ENCODE measurements around the gene VPS50.
"Not testable (repeated sequence)": the region's sequence is repeated elsewhere in the genome, so short reads cannot be mapped to it uniquely, and the experiment has no call there.

Gene VPS50

DNA sequence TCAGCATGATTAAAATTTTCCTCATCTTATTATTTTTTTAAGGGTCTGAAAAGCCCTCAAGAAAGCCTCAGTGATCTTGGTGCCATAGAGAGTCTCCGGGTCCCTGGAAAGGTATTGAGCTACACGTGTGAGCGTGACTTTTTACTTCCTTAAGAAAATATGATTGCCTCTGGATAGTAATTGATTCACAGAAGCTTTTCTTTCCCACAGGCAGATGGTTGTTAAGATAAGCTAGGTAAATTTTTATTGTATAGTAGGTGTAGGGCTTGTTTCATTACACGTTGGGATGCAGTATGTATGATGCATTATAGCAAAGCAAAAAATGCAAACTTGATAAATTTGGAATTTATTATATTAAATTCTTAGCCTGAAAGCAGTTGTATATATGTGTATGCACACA lies 7.7 kb downstream of the VPS50 start:
- no peak for DNase-seq (ENCODE audit: low read depth, low spot score)

DNA sequence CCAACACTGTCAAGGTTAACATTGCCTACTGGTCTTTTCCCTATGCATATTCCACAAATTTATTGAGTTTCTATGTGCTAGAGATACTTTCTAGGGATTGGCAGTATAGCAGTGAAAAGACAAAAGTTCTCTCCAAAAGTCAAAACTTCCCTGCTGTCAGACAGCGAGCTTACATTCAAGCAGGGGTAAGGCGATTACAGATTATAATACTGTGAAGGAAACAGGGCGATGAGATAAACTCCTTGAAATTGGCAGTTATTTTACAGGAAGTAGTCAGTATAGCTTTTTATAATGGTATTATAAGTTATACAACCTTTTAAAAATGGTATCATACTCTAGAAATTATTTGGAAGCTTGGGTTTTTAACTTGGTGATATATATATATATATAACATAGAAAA lies 9.9 kb downstream of the VPS50 start:
- DNase-seq (ENCODE audit: low read depth, low spot score): no peak

GRCh38 chr7:93245525-93246432 lies 13.6 kb downstream of the VPS50 start:
- no peak for DNase-seq (ENCODE audit: low read depth, low spot score)

GRCh38 chr7:93249491-93250148 lies 17.5 kb downstream of the VPS50 start:
- no peak for DNase-seq (ENCODE audit: low read depth, low spot score)

DNA sequence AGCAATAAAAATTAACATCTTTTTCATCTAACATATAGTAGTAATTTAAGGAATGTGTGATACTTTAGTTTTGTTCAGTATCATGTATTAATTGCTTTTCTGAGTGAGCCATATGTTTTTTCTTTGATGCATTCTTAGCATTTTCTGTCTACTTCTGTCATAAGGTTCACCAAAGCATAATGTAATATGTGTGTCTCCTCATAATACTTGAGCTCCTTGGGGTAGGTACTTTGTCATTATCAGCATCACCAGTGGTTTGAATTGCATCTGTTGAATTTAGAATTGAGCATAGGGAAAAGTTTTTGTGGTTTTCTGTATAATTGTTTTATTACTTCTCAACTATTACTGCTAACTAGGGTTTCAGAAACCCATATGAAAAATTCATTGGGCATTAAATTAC lies 26.5 kb downstream of the VPS50 start:
- no peak for DNase-seq (ENCODE audit: low read depth, low spot score)

- no peak for DNase-seq (ENCODE audit: low read depth, low spot score)
Measured at GRCh38 chr7:93262535-93262934, 30.4 kb downstream of the VPS50 start.

DNA sequence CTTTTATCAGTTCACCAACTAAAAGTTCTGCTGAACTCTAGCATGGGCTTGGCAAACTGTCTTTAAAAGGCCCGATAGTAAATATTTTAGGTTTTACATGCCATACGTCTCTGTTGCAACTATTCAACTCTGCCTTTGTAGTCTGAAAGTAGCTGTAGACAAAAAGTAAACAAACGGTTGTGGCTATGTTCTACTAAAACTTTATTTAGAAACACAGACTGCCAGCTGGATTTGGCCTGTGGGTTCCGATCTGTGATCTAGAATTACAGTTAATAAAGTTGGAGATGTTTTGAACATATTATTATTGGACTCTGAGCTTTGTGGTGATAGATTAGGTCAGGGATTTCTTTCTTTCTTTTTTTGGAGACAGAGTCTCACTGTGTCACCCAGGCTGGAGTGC lies 33.1 kb downstream of the VPS50 start:
- DNase-seq (ENCODE audit: low read depth, low spot score): no peak

- DNase-seq (ENCODE audit: low read depth, low spot score): no peak
Measured at GRCh38 chr7:93279541-93279940, 47.4 kb downstream of the VPS50 start.

- no peak for DNase-seq (ENCODE audit: low read depth, low spot score)
Measured at GRCh38 chr7:93284908-93285307, 52.7 kb downstream of the VPS50 start.

- no peak for DNase-seq (ENCODE audit: low read depth, low spot score)
Measured at GRCh38 chr7:93293229-93293628, 61.1 kb downstream of the VPS50 start.

GRCh38 chr7:93298206-93298605 lies 66.0 kb downstream of the VPS50 start:
- DNase-seq (ENCODE audit: low read depth, low spot score): no peak

DNA sequence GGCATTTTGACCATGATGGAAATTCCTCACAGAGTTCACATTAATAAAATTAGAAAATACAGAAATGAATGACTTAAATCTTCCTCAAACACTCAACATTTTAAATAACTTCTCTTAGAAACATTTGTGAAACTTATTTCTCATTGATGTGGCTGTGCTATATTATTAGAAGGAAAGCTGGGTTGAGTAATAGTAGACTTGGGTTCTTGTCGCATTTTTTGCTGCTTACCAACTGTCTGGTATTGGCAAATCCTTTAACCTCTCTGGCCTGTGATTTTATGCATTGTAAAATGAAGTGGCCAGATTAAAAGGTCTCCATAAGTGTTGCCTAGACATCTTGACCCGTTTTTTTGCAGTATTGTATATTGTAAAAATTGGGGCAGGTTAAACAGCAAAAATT lies 66.5 kb downstream of the VPS50 start:
- no peak for DNase-seq (ENCODE audit: low read depth, low spot score)

DNA sequence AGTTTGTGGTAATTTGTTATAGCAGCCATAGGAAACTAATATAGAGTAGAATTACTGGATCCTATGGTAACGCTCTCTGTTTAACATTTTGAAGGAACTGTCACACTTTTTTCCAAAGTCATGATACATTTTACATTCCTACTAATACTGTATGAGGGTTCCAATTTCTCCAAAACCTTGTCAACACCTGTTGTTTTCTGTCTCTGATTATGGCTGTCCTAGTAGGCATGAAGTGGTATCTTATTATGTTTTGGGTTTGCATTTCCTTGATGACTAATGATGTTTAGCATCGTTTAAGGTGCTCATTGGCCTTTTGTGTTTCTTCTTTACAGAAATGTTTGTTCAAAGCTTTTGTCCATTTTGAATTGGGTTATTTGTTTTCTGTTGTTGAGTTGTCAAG lies 69.6 kb downstream of the VPS50 start:
- no peak for DNase-seq (ENCODE audit: low read depth, low spot score)

DNA sequence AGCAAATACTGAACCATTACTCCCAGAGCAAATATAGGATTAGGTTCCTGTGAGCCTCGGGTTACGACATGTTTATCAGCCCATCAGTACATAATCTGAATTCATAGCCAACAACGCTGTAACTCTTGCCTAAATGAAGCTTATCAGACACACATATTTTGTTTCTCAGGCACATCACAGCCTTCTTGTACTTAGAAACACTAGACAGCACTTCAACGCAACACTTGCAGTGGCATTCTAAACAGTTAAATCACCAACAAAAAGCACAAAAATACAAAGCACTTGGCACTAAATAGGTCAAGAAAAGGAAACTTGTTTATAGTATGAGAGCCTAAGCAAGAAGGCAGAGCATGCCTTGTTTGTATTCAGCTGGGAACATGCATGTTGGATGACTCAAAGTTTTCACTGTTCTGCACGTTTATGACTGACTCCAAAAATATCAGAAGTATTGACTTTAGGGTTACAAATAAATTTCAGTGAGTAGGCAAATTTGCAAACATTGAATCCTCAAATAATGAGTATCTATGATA lies 75.0 kb downstream of the VPS50 start:
- no peak for DNase-seq (ENCODE audit: low read depth, low spot score)

DNA sequence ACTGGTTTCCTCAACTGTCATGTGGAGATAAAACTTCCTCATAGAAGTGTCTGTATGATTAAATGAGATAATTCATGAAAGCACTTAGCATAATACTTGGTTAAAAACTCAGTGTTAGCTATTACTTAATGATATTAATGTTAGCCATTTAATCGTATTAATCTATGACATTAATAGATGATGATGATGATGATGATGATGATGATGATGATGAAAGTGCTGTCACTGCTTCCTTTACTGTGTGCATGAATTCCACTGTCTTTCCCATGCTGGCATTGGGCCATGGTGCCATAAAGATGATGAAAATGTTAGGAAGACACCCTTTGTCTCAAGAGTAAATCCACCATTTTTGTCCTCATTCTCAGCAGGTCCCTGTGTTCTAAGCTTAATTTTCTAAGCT lies 75.8 kb downstream of the VPS50 start:
- no peak for DNase-seq (ENCODE audit: low read depth, low spot score)

- DNase-seq (ENCODE audit: low read depth, low spot score): no peak
Measured at GRCh38 chr7:93310346-93310745, 78.2 kb downstream of the VPS50 start.

GRCh38 chr7:93314449-93314848 lies 82.3 kb downstream of the VPS50 start:
- DNase-seq (ENCODE audit: low read depth, low spot score): no peak

DNA sequence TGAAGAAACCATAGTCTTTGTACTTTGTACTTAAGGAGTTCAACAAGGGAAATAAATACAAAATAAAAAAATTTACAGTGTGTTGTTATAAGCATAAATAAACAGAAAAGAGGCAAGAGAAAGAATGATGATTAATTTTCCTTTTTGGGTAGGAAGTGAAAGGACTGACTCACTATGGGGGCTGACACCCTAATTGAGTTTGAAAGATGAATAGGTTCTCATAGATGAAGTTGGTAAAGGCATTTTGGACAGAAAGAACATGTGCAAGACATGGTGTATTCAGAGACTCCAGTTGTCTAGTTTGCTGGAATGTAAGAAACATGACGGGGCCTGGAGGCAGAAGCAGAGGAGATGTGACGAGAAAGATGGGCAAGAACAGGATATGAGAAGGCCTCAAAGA lies 83.7 kb downstream of the VPS50 start:
- DNase-seq (ENCODE audit: low read depth, low spot score): no peak

- no peak for DNase-seq (ENCODE audit: low read depth, low spot score)
Measured at GRCh38 chr7:93316730-93317129, 84.6 kb downstream of the VPS50 start.

- no peak for DNase-seq (ENCODE audit: low read depth, low spot score)
Measured at GRCh38 chr7:93320887-93321286, 88.7 kb downstream of the VPS50 start.

DNA sequence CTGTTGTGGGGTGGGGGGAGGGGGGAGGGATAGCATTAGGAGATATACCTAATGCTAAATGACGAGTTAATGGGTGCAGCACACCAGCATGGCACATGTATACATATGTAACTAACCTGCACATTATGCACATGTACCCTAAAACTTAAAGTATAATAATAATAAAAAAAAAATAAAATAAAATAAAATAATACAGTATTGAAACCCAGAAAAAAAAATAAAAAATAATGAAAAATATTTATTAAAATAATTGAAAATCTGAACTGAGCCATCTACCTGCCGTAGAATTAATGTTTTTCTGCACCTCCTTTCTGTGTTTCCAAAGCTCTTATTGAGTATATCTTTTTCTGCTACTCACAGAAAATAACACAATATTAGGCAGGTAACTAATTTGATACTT lies 94.1 kb downstream of the VPS50 start:
- not testable (repeated sequence) for DNase-seq (ENCODE audit: low read depth, low spot score)

GRCh38 chr7:93327006-93327633 lies 95.0 kb downstream of the VPS50 start:
- DNase-seq (ENCODE audit: low read depth, low spot score): no peak
